Liver (tissue), 9 donors: ENCODE data around the gene DIO3. TPM values are rescaled to one million over a fixed set of nuclear protein-coding genes. Genes with fewer than 3 reads are reported as not detected.

Experiments
- DNase-seq: peaks from one replicate; pipeline ENCODE4 v3.0.0-alpha.2; 2017; ENCODE audit warnings: low spot score
- H3K27ac ChIP-seq, 2 donors: one replicate each; pipeline ENCODE4 v1.7.0; 2013; ENCODE audit warnings: inconsistent platforms in 2 of 2, low read length in 2 of 2, control low read depth in 1 of 2, low read depth in 1 of 2, mild to moderate bottlenecking in 1 of 2
- H3K27me3 ChIP-seq, 4 donors: one replicate each; pipeline versions ENCODE4 v1.6.1 to v1.7.0; 2013; ENCODE audit warnings: low read length in 3 of 4, inconsistent platforms in 1 of 4, mild to moderate bottlenecking in 1 of 4, moderate library complexity in 1 of 4; ENCODE audit not compliant: control insufficient read depth in 4 of 4, insufficient read depth in 4 of 4
- H3K36me3 ChIP-seq, 4 donors: one replicate each; pipeline versions ENCODE4 v1.6.1 to v1.7.0; 2013; ENCODE audit warnings: low read length in 3 of 4, mild to moderate bottlenecking in 3 of 4, low read depth in 1 of 4, moderate library complexity in 1 of 4; ENCODE audit not compliant: control insufficient read depth in 4 of 4, insufficient read depth in 3 of 4
- H3K4me1 ChIP-seq, 4 donors: one replicate each; pipeline versions ENCODE4 v1.6.1 to v1.7.0; 2013; ENCODE audit warnings: low read length in 3 of 4, mild to moderate bottlenecking in 3 of 4, moderate library complexity in 1 of 4; ENCODE audit not compliant: control insufficient read depth in 4 of 4, insufficient read depth in 4 of 4
- H3K4me3 ChIP-seq, 3 donors: one replicate each; pipeline versions ENCODE4 v1.6.1 to v1.7.0; 2013; ENCODE audit warnings: low read length in 3 of 3, control low read depth in 1 of 3, low read depth in 1 of 3, mild to moderate bottlenecking in 1 of 3
- H3K9ac ChIP-seq, 2 donors: one replicate each; pipeline ENCODE4 v1.7.0; 2013; ENCODE audit warnings: low read length in 2 of 2, mild to moderate bottlenecking in 2 of 2, moderate library complexity in 2 of 2, control low read depth in 1 of 2, low read depth in 1 of 2
- H3K9me3 ChIP-seq, 4 donors: one replicate each; pipeline versions ENCODE4 v1.6.1 to v1.7.0; 2013; ENCODE audit warnings: low read length in 3 of 4; ENCODE audit not compliant: control insufficient read depth in 4 of 4
- EGR1 ChIP-seq, 2 donors: IDR thresholded peaks; 2 replicates each; pipeline ENCODE4 v1.6.1; 2016 to 2018; ENCODE audit warnings: antibody characterized with exemption in 2 of 2, low read depth in 2 of 2
- FOXA1 ChIP-seq: IDR thresholded peaks from 2 replicates; pipeline ENCODE4 v1.6.1; 2016; ENCODE audit warnings: antibody characterized with exemption
- FOXA2 ChIP-seq: IDR thresholded peaks from 2 replicates; pipeline ENCODE4 v1.6.1; 2016; ENCODE audit warnings: antibody characterized with exemption
- GABPA ChIP-seq, 2 donors: IDR thresholded peaks in 1 of 2; conservative IDR thresholded peaks in 1 of 2; 2 replicates each; pipeline ENCODE4 v1.6.1; 2016; ENCODE audit warnings: antibody characterized with exemption in 2 of 2, mild to moderate bottlenecking in 1 of 2, moderate library complexity in 1 of 2
- HNF4A ChIP-seq, 2 donors: conservative IDR thresholded peaks; 2 replicates each; pipeline ENCODE4 v1.6.1; 2016; ENCODE audit warnings: antibody characterized with exemption in 2 of 2, mild to moderate bottlenecking in 2 of 2
- HNF4G ChIP-seq: IDR thresholded peaks from 2 replicates; pipeline ENCODE4 v1.6.1; 2016; ENCODE audit warnings: antibody characterized with exemption
- JUND ChIP-seq, 2 donors: IDR thresholded peaks; 2 replicates each; pipeline ENCODE4 v1.6.1; 2016; ENCODE audit warnings: antibody characterized with exemption in 2 of 2
- NR2F2 ChIP-seq: IDR thresholded peaks from 2 replicates; pipeline ENCODE4 v1.6.1; 2016; ENCODE audit warnings: antibody characterized with exemption
- RAD21 ChIP-seq, 2 donors: IDR thresholded peaks; 2 replicates each; pipeline ENCODE4 v1.6.1; 2016; ENCODE audit warnings: antibody characterized with exemption in 2 of 2, mild to moderate bottlenecking in 2 of 2
- RXRA ChIP-seq, 2 donors: IDR thresholded peaks; 2 replicates each; pipeline ENCODE4 v1.6.1; 2017 to 2018; ENCODE audit warnings: antibody characterized with exemption in 2 of 2, mild to moderate bottlenecking in 1 of 2
- SP1 ChIP-seq: IDR thresholded peaks from 2 replicates; pipeline ENCODE4 v1.6.1; 2018; ENCODE audit warnings: antibody characterized with exemption, mild to moderate bottlenecking
- TAF1 ChIP-seq: conservative IDR thresholded peaks from 2 replicates; pipeline ENCODE4 v1.6.1; 2016; ENCODE audit warnings: antibody characterized with exemption, mild to moderate bottlenecking
- YY1 ChIP-seq: IDR thresholded peaks from 2 replicates; pipeline ENCODE4 v1.6.1; 2016; ENCODE audit warnings: antibody characterized with exemption, mild to moderate bottlenecking
- WGBS: extraction: QIAGEN DNeasy Blood & Tissue Kit; methylation state at CpG from one replicate; pipeline ENCODE4 v1.1.7; 2013; 5-methylcytosine and 5-hydroxymethylcytosine counted together
- polyA plus RNA-seq, 2 donors: library from polyadenylated mRNA; stranded (reverse) in 1 of 2; unstranded in 1 of 2; fragments of 200-250 nt in 1 of 2; fragments of >200 nt in 1 of 2; fragmentation: Nextera tagmentation in 1 of 2; extraction: Ambion mirVana in 1 of 2; gene quantifications; one replicate each; pipeline versions ENCODE4 v1.2.1 to v1.2.3, GENCODE V29; 2013 to 2015
- total RNA-seq, 2 donors: library from RNA; depleted of rRNA; stranded (reverse); fragments of >200 nt; gene quantifications; one replicate each; pipeline ENCODE4 v1.2.3, GENCODE V29; 2014
- TF ChIP-seq, protein P1 (sequence below): fragments of 150-350 bp; IDR thresholded peaks from 2 replicates; pipeline ENCODE4 v1.5.1; 2017; ENCODE audit warnings: improper control_type of control experiment, low read depth, low read length; ENCODE audit not compliant: missing input control
- TF ChIP-seq, protein P2 (sequence below): IDR thresholded peaks from 2 replicates; pipeline ENCODE4 v1.6.1; 2016; ENCODE audit warnings: antibody characterized with exemption
- TF ChIP-seq, protein P3 (sequence below): IDR thresholded peaks from 2 replicates; pipeline ENCODE4 v1.6.1; 2016; ENCODE audit warnings: antibody characterized with exemption, mild to moderate bottlenecking
- TF ChIP-seq, protein P4 (sequence below): IDR thresholded peaks from 2 replicates; pipeline ENCODE4 v1.6.1; 2016; ENCODE audit warnings: antibody characterized with exemption
- TF ChIP-seq, protein P5 (sequence below): IDR thresholded peaks from 2 replicates; pipeline ENCODE4 v1.6.1; 2016; ENCODE audit warnings: antibody characterized with exemption
- donor health status: healthy.
- donor health status: healthy.
- donor health status: healthy.
- donor health status: healthy.
- donor health status: healthy.

DIO3 gene
- total and polyA plus RNA-seq, 4 donors, result 0.17 to 9.3 (median 0.51) TPM; not detected in 1

DNA sequence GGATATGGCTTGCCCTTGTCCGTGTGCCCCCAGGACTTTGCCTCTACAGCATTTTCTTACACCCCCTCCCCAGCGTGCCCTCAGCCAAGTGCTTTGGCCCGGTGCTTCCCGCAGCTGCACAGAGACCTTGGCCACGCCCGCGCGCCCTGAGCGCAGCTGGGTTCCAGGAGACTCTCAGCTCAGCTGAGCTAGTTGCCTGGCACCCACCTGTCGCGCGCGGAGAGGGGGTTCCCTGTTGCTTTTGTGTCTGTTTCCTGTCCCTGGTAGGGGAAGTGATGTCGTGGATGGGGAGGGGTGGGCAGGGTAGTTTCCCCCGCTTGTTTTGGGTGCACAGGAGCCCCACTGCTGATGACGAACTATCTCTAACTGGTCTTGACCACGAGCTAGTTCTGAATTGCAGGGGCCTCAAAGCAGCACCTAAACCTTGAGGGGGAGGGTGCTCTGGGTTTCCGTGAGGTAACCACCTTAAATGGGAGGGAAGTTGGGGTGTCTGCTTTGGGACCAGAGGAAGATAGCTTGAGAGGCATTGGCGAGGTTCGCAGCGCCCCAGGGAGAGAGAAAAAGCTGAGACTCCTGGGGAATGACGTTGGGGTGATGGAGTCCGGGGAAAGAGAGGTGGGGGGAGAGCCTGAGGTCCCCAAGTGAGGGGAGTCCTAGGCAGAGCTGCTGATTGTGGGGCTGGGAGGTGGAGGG lies 1.5 kb downstream of the DIO3 start (continued):
- TF ChIP-seq, protein P1, sequence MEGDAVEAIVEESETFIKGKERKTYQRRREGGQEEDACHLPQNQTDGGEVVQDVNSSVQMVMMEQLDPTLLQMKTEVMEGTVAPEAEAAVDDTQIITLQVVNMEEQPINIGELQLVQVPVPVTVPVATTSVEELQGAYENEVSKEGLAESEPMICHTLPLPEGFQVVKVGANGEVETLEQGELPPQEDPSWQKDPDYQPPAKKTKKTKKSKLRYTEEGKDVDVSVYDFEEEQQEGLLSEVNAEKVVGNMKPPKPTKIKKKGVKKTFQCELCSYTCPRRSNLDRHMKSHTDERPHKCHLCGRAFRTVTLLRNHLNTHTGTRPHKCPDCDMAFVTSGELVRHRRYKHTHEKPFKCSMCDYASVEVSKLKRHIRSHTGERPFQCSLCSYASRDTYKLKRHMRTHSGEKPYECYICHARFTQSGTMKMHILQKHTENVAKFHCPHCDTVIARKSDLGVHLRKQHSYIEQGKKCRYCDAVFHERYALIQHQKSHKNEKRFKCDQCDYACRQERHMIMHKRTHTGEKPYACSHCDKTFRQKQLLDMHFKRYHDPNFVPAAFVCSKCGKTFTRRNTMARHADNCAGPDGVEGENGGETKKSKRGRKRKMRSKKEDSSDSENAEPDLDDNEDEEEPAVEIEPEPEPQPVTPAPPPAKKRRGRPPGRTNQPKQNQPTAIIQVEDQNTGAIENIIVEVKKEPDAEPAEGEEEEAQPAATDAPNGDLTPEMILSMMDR, result no peak

DNA sequence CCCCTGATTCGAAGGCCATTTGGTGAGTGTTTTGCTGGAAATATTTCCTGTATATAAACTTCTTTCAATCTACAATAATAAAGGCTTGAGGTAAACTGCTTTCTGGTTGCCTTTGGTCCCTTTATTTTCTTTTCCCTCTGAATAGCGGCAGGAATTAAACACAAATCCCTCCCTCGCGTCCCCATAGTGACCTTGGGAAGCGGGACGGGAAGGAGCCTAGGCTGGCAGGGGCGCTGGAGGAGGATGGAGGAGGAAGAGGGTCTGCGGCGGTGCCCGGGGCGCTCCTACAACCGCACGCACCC lies 2.0 kb downstream of the DIO3 start:
- H3K9me3 ChIP-seq, result peaks cover 7 to 13% (median 9%) of the 10 kb centered on the region in 4 donors
- TF ChIP-seq, protein P2, sequence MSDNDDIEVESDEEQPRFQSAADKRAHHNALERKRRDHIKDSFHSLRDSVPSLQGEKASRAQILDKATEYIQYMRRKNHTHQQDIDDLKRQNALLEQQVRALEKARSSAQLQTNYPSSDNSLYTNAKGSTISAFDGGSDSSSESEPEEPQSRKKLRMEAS, result no peak
- TF ChIP-seq NR2F2 (no peak), RXRA (IDR thresholded peaks at IDR 0.05) (no peak), FOXA1 (no peak), HNF4G (no peak), EGR1 (IDR thresholded peaks at IDR 0.05; ENCODE audit: low read depth in 2 of 2) (no peak), GABPA (IDR thresholded peaks at IDR 0.05 in 1 of 2, conservative IDR thresholded peaks at IDR 0.05 in 1 of 2) (no peak), FOXA2 (no peak), SP1 (no peak), TAF1 (no peak), HNF4A (conservative IDR thresholded peaks at IDR 0.05) (no peak), YY1 (no peak), JUND (IDR thresholded peaks at IDR 0.05) (no peak), RAD21 (IDR thresholded peaks at IDR 0.05) (no peak)
- TF ChIP-seq, protein P3, sequence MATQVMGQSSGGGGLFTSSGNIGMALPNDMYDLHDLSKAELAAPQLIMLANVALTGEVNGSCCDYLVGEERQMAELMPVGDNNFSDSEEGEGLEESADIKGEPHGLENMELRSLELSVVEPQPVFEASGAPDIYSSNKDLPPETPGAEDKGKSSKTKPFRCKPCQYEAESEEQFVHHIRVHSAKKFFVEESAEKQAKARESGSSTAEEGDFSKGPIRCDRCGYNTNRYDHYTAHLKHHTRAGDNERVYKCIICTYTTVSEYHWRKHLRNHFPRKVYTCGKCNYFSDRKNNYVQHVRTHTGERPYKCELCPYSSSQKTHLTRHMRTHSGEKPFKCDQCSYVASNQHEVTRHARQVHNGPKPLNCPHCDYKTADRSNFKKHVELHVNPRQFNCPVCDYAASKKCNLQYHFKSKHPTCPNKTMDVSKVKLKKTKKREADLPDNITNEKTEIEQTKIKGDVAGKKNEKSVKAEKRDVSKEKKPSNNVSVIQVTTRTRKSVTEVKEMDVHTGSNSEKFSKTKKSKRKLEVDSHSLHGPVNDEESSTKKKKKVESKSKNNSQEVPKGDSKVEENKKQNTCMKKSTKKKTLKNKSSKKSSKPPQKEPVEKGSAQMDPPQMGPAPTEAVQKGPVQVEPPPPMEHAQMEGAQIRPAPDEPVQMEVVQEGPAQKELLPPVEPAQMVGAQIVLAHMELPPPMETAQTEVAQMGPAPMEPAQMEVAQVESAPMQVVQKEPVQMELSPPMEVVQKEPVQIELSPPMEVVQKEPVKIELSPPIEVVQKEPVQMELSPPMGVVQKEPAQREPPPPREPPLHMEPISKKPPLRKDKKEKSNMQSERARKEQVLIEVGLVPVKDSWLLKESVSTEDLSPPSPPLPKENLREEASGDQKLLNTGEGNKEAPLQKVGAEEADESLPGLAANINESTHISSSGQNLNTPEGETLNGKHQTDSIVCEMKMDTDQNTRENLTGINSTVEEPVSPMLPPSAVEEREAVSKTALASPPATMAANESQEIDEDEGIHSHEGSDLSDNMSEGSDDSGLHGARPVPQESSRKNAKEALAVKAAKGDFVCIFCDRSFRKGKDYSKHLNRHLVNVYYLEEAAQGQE, result no peak
- TF ChIP-seq, protein P4, sequence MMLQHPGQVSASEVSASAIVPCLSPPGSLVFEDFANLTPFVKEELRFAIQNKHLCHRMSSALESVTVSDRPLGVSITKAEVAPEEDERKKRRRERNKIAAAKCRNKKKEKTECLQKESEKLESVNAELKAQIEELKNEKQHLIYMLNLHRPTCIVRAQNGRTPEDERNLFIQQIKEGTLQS, result no peak
- TF ChIP-seq, protein P5, sequence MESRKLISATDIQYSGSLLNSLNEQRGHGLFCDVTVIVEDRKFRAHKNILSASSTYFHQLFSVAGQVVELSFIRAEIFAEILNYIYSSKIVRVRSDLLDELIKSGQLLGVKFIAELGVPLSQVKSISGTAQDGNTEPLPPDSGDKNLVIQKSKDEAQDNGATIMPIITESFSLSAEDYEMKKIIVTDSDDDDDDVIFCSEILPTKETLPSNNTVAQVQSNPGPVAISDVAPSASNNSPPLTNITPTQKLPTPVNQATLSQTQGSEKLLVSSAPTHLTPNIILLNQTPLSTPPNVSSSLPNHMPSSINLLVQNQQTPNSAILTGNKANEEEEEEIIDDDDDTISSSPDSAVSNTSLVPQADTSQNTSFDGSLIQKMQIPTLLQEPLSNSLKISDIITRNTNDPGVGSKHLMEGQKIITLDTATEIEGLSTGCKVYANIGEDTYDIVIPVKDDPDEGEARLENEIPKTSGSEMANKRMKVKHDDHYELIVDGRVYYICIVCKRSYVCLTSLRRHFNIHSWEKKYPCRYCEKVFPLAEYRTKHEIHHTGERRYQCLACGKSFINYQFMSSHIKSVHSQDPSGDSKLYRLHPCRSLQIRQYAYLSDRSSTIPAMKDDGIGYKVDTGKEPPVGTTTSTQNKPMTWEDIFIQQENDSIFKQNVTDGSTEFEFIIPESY, result no peak
- TF ChIP-seq, protein P1, result no peak
- no peak overlapping the region for H3K9ac ChIP-seq
- H3K4me3 ChIP-seq, result no peak overlapping the region
- H3K27me3 ChIP-seq, result peaks cover 4 to 26% (median 22%) of the 10 kb centered on the region in 4 donors
- peaks cover 3 to 19% (median 5%) of the 10 kb centered on the region in 4 donors for H3K4me1 ChIP-seq
- no peak for DNase-seq
- 5% methylated on average over 13 of the region's 13 CpGs for WGBS
- no peak overlapping the region for H3K27ac ChIP-seq
- H3K36me3 ChIP-seq, result no peaks in the 10 kb centered on the region
